A673 (cell line): Measurements from ENCODE around the gene CCDC30.

ENCODE experiments used
- CTCF ChIP-seq: fragments of 300-800, 200-600 bp; sonication (generic); conservative IDR thresholded peaks from 2 replicates; pipeline ENCODE4 v1.5.1; 2017; ENCODE audit warnings: low read depth, mild to moderate bottlenecking, antibody characterized with exemption, low read length, moderate library complexity, mixed read lengths
- EZH2 ChIP-seq: fragments of 200-600 bp; sonication (generic); IDR thresholded peaks from 2 replicates; pipeline ENCODE4 v1.6.1; 2017; ENCODE audit warnings: borderline replicate concordance, low read depth, mild to moderate bottlenecking, mixed read lengths, antibody characterized with exemption, low read length; ENCODE audit not compliant: poor library complexity, severe bottlenecking

- TF ChIP-seq CTCF (no peak), EZH2 (no peak)
These were observed 39.4 kb upstream of the CCDC30 start for GRCh38 chr1:42423681-42424080.
